H1 (cell line): ENCODE data around the gene GRIA4. TPM values are rescaled to one million over a fixed set of nuclear protein-coding genes. Genes with fewer than 3 reads are reported as not detected.

Source experiments
- CTCF ChIA-PET: fragments of 300-600 bp; sonication (Branson Sonifier 250); formaldehyde crosslinking; loops from one replicate; lab custom pipeline; 2021; ENCODE audit not compliant: partially characterized antibody; lab: Charles Lee
- POLR2A ChIA-PET: fragments of 300-600 bp; sonication (Branson Sonifier 250); formaldehyde crosslinking; loops from one replicate; lab custom pipeline; 2021; ENCODE audit warnings: inconsistent platforms; ENCODE audit not compliant: partially characterized antibody; lab: Charles Lee
- DNase-seq, 2 experiments: peaks; one replicate each; pipeline versions ENCODE4 v3.0.0 to v3.0.0-alpha.2; 2010 to 2022; ENCODE audit warnings: low spot score in 2 of 2, low read depth in 1 of 2, mixed read lengths in 1 of 2
- FAIRE-seq: peaks from 2 replicates; lab custom pipeline; 2011; peaks lifted over from hg19 to GRCh38; lab: Jason Lieb, UNC
- H2AFZ ChIP-seq: 2 replicates; pipeline ENCODE4 v1.8.1; 2012; ENCODE audit warnings: low read length, inconsistent platforms
- H2AK5ac ChIP-seq: 2 replicates; pipeline ENCODE4 v1.6.1; 2013; ENCODE audit warnings: low read depth, low read length
- H2BK120ac ChIP-seq: replicated peaks from 2 replicates; pipeline ENCODE3; 2013; ENCODE audit warnings: low read depth, low read length, inconsistent platforms
- H2BK12ac ChIP-seq: 2 replicates; pipeline ENCODE4 v1.6.1; 2013; ENCODE audit warnings: low read depth, low read length
- H2BK15ac ChIP-seq: 2 replicates; pipeline ENCODE4 v1.6.1; 2013; ENCODE audit warnings: low read length
- H2BK20ac ChIP-seq: 2 replicates; pipeline ENCODE4 v1.6.1; 2013; ENCODE audit warnings: low read length
- H2BK5ac ChIP-seq: 2 replicates; pipeline ENCODE4 v1.6.1; 2013; ENCODE audit warnings: low read depth, low read length
- H3K14ac ChIP-seq: 2 replicates; pipeline ENCODE4 v1.6.1; 2013; ENCODE audit warnings: inconsistent platforms; ENCODE audit not compliant: insufficient read length
- H3K18ac ChIP-seq: 2 replicates; pipeline ENCODE4 v1.6.1; 2013; ENCODE audit warnings: low read length; ENCODE audit errors: extremely low read depth
- H3K23ac ChIP-seq: 2 replicates; pipeline ENCODE4 v1.6.1; 2013; ENCODE audit warnings: inconsistent platforms; ENCODE audit not compliant: insufficient read length
- H3K23me2 ChIP-seq: 2 replicates; pipeline ENCODE4 v1.6.1; 2013; ENCODE audit warnings: low read depth, low read length
- H3K27ac ChIP-seq: 2 replicates; pipeline ENCODE4 v1.6.1; 2011; ENCODE audit warnings: low read depth, low read length, inconsistent platforms
- H3K27me3 ChIP-seq, 4 experiments: replicated peaks in 1 of 4; 1 replicate in 1 of 4; 2 replicates in 3 of 4; pipeline versions ENCODE4 v1.6.1 to v1.8.1; 2011 to 2013; ENCODE audit warnings: low read length in 3 of 4, mild to moderate bottlenecking in 3 of 4, inconsistent platforms in 2 of 4, mixed read lengths in 2 of 4, moderate library complexity in 1 of 4; ENCODE audit not compliant: control insufficient read depth in 3 of 4, insufficient read depth in 3 of 4; ENCODE audit errors: extremely low read depth in 1 of 4
- H3K36me3 ChIP-seq, 4 experiments: 2 replicates each; pipeline versions ENCODE4 v1.6.1 to v1.8.1; 2011 to 2013; ENCODE audit warnings: mild to moderate bottlenecking in 4 of 4, low read length in 3 of 4, moderate library complexity in 2 of 4, control low read depth in 1 of 4, inconsistent platforms in 1 of 4; ENCODE audit not compliant: insufficient read depth in 4 of 4, control insufficient read depth in 2 of 4
- H3K4ac ChIP-seq: replicated peaks from 2 replicates; pipeline ENCODE3; 2013; ENCODE audit warnings: low read length, low read depth, mixed read lengths, inconsistent platforms; ENCODE audit not compliant: insufficient read length
- H3K4me1 ChIP-seq, 4 experiments: replicated peaks in 1 of 4; 1 replicate in 1 of 4; 2 replicates in 3 of 4; pipeline versions ENCODE4 v1.6.1 to v1.8.1; 2011 to 2013; ENCODE audit warnings: low read length in 3 of 4, inconsistent platforms in 2 of 4, mixed read lengths in 1 of 4; ENCODE audit not compliant: insufficient read depth in 4 of 4, control insufficient read depth in 3 of 4
- H3K4me2 ChIP-seq, 2 experiments: 2 replicates each; pipeline versions ENCODE4 v1.6.1 to v1.8.1; 2011 to 2013; ENCODE audit warnings: low read depth in 2 of 2, low read length in 2 of 2, control low read depth in 1 of 2, inconsistent platforms in 1 of 2, mild to moderate bottlenecking in 1 of 2; ENCODE audit not compliant: insufficient read depth in 1 of 2
- H3K4me3 ChIP-seq, 4 experiments: fragments of 200-600, 300-600 bp in 1 of 4; sonication (generic), shearing (Covaris generic), sonication (Bioruptor Twin) in 1 of 4; 2 replicates each; pipeline versions ENCODE4 v1.5.1 to v1.8.1; 2011 to 2016; ENCODE audit warnings: low read length in 4 of 4, low read depth in 3 of 4, control low read depth in 2 of 4, inconsistent platforms in 2 of 4, mild to moderate bottlenecking in 2 of 4, mixed read lengths in 1 of 4, moderate library complexity in 1 of 4; ENCODE audit not compliant: insufficient read depth in 2 of 4; ENCODE audit errors: extremely low read depth in 1 of 4
- H3K56ac ChIP-seq: replicated peaks from 2 replicates; pipeline ENCODE3; 2013; ENCODE audit warnings: low read depth, mild to moderate bottlenecking, mixed read lengths, low read length, inconsistent platforms; ENCODE audit not compliant: insufficient read length
- H3K79me1 ChIP-seq: 2 replicates; pipeline ENCODE4 v1.6.1; 2013; ENCODE audit warnings: low read depth, low read length, control low read depth
- H3K79me2 ChIP-seq, 2 experiments: 2 replicates each; pipeline versions ENCODE4 v1.6.1 to v1.8.1; 2012 to 2013; ENCODE audit warnings: low read length in 2 of 2, mild to moderate bottlenecking in 2 of 2, inconsistent platforms in 1 of 2; ENCODE audit not compliant: insufficient read depth in 2 of 2, control insufficient read depth in 1 of 2
- H3K9ac ChIP-seq, 4 experiments: replicated peaks in 1 of 4; 1 replicate in 1 of 4; 2 replicates in 3 of 4; pipeline versions ENCODE4 v1.6.1 to v1.8.1; 2011 to 2013; ENCODE audit warnings: low read depth in 3 of 4, low read length in 3 of 4, control low read depth in 2 of 4, mild to moderate bottlenecking in 2 of 4, moderate library complexity in 2 of 4, inconsistent platforms in 1 of 4; ENCODE audit errors: extremely low read depth in 1 of 4
- H3K9me3 ChIP-seq, 2 experiments: 2 replicates each; pipeline versions ENCODE4 v1.6.1 to v1.8.1; 2012 to 2013; ENCODE audit warnings: mild to moderate bottlenecking in 2 of 2, moderate library complexity in 2 of 2, control low read depth in 1 of 2, inconsistent platforms in 1 of 2, low read depth in 1 of 2, low read length in 1 of 2, mixed read lengths in 1 of 2; ENCODE audit not compliant: insufficient read depth in 2 of 2
- H4K20me1 ChIP-seq, 2 experiments: replicated peaks in 1 of 2; 2 replicates each; pipeline versions ENCODE3 to v1.8.1; 2011 to 2013; ENCODE audit warnings: inconsistent platforms in 2 of 2, low read length in 2 of 2, mild to moderate bottlenecking in 1 of 2; ENCODE audit not compliant: insufficient read depth in 2 of 2, control insufficient read depth in 1 of 2
- H4K5ac ChIP-seq: 2 replicates; pipeline ENCODE4 v1.6.1; 2013; ENCODE audit warnings: low read length, low read depth, mixed read lengths, inconsistent platforms; ENCODE audit not compliant: insufficient read length
- H4K8ac ChIP-seq: 2 replicates; pipeline ENCODE4 v1.8.0; 2013; ENCODE audit warnings: mild to moderate bottlenecking, moderate library complexity, low read length, inconsistent platforms; ENCODE audit not compliant: insufficient read depth; ENCODE audit errors: extremely low read depth
- H4K91ac ChIP-seq: replicated peaks from 2 replicates; pipeline ENCODE3; 2013; ENCODE audit warnings: low read length, mixed read lengths, inconsistent platforms; ENCODE audit not compliant: insufficient read length
- BRCA1 ChIP-seq: IDR thresholded peaks from 2 replicates; pipeline ENCODE4 v1.6.1; 2012; ENCODE audit warnings: low read depth, low read length, improper control_type of control experiment
- CTCF ChIP-seq, 3 experiments: IDR thresholded peaks; 1 replicate in 2 of 3; 2 replicates in 1 of 3; pipeline versions ENCODE4 v1.5.1 to v1.6.1; 2011; ENCODE audit warnings: low read length in 3 of 3, mild to moderate bottlenecking in 3 of 3, inconsistent platforms in 2 of 3, low read depth in 1 of 3, moderate library complexity in 1 of 3; ENCODE audit not compliant: insufficient read depth in 1 of 3; ENCODE audit errors: control extremely low read depth in 1 of 3
- SIRT6 ChIP-seq: IDR thresholded peaks from one replicate; pipeline ENCODE4 v1.7.1; 2012; ENCODE audit warnings: low read length, inconsistent platforms
- SP4 ChIP-seq: IDR thresholded peaks from 2 replicates; pipeline ENCODE4 v1.6.1; 2012; ENCODE audit warnings: low read length, inconsistent platforms
- WGBS, 2 experiments: shearing (Covaris generic) in 1 of 2; methylation state at CpG; one replicate each; pipeline versions ENCODE4 v1.1.6 to v1.1.7; 2013 to 2015; ENCODE audit warnings: low lambda C conversion rate in 2 of 2, mixed read lengths in 2 of 2, inconsistent platforms in 1 of 2, low coverage in 1 of 2, missing lambda C conversion rate in 1 of 2; ENCODE audit not compliant: insufficient replicate concordance in 2 of 2, insufficient coverage in 1 of 2, insufficient read length in 1 of 2; ENCODE audit errors: extremely low coverage in 1 of 2, missing lambda C conversion rate in 1 of 2; 5-methylcytosine and 5-hydroxymethylcytosine counted together
- polyA plus RNA-seq, 7 experiments: library from polyadenylated mRNA; depleted of rRNA in 3 of 7; stranded (reverse) in 5 of 7; unstranded in 2 of 7; fragments of >200 nt in 5 of 7; fragments of 200-250 nt in 2 of 7; gene quantifications; 1 replicate in 5 of 7; 2 replicates in 1 of 7; 4 replicates in 1 of 7; pipeline versions ENCODE4 v1.2.1 to v1.2.3, GENCODE V29; 2011 to 2013; ENCODE audit warnings: missing spikeins in 2 of 7, mixed read lengths in 2 of 7
- total RNA-seq: library from RNA; stranded (reverse); fragmentation: NEBNext Ultra II Directional; extraction: Animal tissue kit (Norgen Biotek cat#: 25700); gene quantifications from 2 replicates; pipeline ENCODE4 v1.2.1, GENCODE V29; 2021

GRIA4 gene
- total and polyA plus RNA-seq, 2 of the 8 experiments (the other 6 are each of a cell fraction or from before 2014, with no cell fraction given) = 12.5 to 21.8 TPM

- Histone ChIP-seq H3K4me2 (no peak overlapping the region), H3K56ac (no peak overlapping the region), H3K14ac (no peak overlapping the region), H3K4ac (no peak overlapping the region), H3K23ac (no peak overlapping the region), H3K9me3 (no peaks in the 10 kb centered on the region), H2BK15ac (no peak overlapping the region), H3K27ac (no peak overlapping the region), H3K4me3 (no peak overlapping the region), H3K36me3 (no peaks in the 10 kb centered on the region), H3K23me2 (no peaks in the 10 kb centered on the region), H4K5ac (no peak overlapping the region), H3K27me3 (no peaks in the 10 kb centered on the region), H2BK5ac (no peak overlapping the region), H4K20me1 (no peaks in the 10 kb centered on the region), H4K8ac (no peak overlapping the region), H4K91ac (no peak overlapping the region), H2AK5ac (no peak overlapping the region), H2AFZ (no peak overlapping the region), H3K18ac (no peak overlapping the region), H3K9ac (no peak overlapping the region), H2BK12ac (no peak overlapping the region), H3K79me2 (no peaks in the 10 kb centered on the region), H2BK20ac (no peak overlapping the region), H3K4me1 (no peaks in the 10 kb centered on the region), H3K79me1 (no peaks in the 10 kb centered on the region), H2BK120ac (no peak overlapping the region)
- FAIRE-seq (no peak), DNase-seq (no peak)
- CTCF ChIA-PET = no interaction called here
- POLR2A ChIA-PET = no interaction called here
- TF ChIP-seq SIRT6 (no peak), BRCA1 (no peak), SP4 (no peak), CTCF (IDR thresholded peaks at IDR 0.05; ENCODE audit: control extremely low read depth in 1 of 3, insufficient read depth in 1 of 3, low read depth in 1 of 3, low read length in 3 of 3) (no peak)
- 100% methylated on average over 1 of the region's 1 CpG; no CpG with 5 or more reads in 1 of the 2 experiments for WGBS, 2 experiments
Observed at GRCh38 chr11:105647780-105648179, 37.9 kb downstream of the GRIA4 start.
